GM21360 (cell line): ENCODE data around the gene TBC1D22B.

ENCODE experiments used
- ATAC-seq: cut with Tn5 transposase; IDR thresholded peaks from one replicate; pipeline ENCODE4 v1.9.1; 2021; ENCODE audit warnings: mild to moderate bottlenecking, moderate library complexity; ENCODE audit not compliant: unreplicated experiment

Gene TBC1D22B

GRCh38 chr6:37352384-37352783, 94.8 kb downstream of the TBC1D22B start:
- no peak for ATAC-seq

- peak; percentile 82 for ATAC-seq
Observed at GRCh38 chr6:37353761-37354525, 96.4 kb downstream of the TBC1D22B start, which contains the start of gene RNF8. Gene RNF8, plus strand, starts transcription at chr6:37353983. Its CDS starts 182 bp downstream, at chr6:37354165.

DNA sequence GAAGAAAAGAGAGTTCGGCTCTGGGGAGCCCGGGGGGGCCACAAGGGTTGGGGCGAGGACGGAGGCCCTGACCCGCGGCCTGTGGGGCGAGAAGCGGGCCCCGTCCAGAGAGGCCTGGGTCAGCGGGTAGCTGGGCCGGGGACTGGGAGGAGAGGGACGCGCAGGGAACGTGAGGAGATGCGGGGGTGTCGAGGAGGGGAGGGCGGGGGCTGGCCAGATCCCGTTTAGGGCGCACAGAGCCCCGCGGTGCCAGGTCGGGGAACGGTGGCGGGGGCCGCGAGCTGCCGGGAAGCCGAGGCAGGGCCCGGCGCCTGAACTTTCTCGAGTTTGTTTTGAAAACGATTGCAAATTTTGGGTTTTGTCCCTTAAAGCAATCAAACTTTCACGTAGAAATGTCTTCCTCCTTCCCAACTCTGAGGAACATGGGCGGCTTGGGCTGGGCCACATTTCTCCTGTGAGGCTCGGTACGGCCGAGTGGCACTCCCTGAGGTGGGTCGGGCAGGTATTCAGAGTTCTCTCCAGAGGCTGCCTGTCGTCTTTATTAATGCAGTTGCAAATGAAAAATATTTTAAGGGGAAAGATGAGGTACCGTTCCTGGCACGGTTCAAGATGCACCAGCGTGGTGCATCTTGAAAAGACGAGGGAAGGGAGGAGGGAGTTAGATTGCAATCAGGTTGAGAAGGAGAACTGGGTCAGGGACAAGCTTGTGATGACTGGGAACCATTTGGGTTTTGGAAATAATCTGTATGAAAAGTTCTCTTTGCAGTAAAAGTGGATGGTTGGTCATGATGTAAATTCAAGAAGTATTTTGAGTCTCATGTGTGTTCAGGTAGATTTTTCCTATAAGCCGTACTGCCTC, 97.2 kb downstream of the TBC1D22B start:
- peak; percentile 28 for ATAC-seq

DNA sequence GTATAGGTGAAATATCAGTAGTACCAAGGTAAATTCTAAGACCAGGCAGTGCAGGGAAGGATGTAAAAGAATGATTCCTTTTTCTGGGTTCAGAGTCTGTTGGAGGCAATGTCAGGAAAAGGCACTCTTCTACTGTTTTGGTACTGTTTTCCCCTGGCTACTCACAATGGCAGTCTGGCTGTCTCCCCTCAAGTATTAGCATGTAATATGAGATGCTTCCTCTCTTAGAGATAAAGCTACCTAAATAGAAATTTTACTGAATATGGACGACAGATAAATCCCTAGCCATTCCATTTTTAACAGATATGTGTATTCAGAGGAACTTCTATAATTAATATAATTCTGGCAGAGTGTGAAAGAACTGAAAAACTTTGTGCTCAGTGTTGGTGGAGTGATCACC, 99.7 kb downstream of the TBC1D22B start:
- no peak for ATAC-seq

DNA sequence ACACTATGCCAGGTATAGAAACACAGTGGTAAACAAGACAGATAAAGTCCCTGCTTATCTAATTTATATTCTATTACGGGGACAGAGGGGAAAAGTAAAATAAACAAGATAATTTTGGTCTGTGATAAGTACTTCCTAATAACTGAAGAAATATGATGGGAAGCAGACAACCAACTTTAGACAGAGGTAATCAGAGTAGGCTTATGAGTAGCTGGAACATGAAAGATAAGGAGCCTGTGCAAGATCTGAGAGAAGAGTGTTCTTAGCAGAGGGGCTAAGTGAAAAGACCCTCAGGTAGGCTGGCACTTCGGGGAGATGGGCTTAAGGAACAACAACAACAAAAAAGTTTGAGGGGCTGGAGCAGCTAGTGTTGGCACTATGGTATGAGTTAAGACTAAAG, 100.3 kb downstream of the TBC1D22B start:
- no peak for ATAC-seq

- no peak for ATAC-seq
Observed at GRCh38 chr6:37359039-37359438, 101.5 kb downstream of the TBC1D22B start.

DNA sequence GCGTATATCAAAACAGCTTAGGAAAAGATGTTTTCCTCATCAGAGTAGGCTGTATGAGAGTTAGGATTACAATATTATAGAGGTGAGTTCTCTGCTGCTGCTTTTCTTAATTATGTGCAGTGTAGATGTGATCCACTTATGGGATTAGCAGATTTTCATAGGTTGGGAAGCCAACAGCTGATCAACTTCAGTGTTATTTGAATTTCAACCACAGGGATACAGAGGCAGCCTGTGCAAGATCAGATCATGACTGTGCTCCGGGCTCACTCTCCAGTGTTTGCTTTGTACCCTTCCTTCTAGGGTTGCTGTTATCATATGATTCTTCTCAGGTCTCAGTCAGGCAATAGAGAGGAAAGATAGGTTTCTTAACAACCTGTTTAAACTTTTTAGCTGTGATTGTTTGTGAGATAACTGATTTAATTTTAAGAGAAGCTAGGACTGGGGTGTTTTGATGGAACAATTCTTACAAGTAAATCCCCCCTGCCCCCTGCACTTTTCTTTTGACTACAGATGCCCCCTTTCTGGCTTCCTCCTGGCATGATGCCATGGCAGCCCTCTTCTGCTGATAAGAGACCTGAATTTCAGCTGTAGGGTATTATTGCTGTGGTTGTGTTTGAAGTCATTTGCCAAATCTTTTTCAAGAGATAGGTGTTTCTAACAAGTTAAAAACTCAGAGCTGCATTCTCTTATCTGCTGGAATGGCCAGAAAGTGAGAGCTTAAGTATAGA, 104.7 kb downstream of the TBC1D22B start:
- no peak for ATAC-seq

DNA sequence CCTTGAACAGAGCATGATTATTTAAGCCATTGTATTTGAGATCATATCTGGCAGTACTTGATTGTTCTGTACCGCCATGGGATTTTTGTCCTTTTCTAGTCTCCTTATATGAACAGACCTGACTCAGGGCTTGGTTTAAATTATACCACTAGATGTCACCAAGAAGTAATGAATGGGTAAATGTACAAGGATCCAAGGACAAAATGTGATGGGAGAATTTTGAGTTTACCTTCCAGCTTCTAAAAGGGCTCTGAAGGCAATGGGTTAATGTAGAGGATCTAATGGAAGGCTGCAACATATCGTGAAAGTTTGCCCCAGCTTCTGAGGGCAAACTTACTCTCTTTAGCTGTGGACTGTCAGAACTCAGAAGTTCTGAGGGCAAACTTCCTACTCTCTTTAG, 108.2 kb downstream of the TBC1D22B start:
- ATAC-seq = no peak

- no peak for ATAC-seq
Observed at GRCh38 chr6:37366910-37367309, 109.3 kb downstream of the TBC1D22B start.

- ATAC-seq = no peak
Observed at GRCh38 chr6:37368961-37369320, 111.4 kb downstream of the TBC1D22B start.

DNA sequence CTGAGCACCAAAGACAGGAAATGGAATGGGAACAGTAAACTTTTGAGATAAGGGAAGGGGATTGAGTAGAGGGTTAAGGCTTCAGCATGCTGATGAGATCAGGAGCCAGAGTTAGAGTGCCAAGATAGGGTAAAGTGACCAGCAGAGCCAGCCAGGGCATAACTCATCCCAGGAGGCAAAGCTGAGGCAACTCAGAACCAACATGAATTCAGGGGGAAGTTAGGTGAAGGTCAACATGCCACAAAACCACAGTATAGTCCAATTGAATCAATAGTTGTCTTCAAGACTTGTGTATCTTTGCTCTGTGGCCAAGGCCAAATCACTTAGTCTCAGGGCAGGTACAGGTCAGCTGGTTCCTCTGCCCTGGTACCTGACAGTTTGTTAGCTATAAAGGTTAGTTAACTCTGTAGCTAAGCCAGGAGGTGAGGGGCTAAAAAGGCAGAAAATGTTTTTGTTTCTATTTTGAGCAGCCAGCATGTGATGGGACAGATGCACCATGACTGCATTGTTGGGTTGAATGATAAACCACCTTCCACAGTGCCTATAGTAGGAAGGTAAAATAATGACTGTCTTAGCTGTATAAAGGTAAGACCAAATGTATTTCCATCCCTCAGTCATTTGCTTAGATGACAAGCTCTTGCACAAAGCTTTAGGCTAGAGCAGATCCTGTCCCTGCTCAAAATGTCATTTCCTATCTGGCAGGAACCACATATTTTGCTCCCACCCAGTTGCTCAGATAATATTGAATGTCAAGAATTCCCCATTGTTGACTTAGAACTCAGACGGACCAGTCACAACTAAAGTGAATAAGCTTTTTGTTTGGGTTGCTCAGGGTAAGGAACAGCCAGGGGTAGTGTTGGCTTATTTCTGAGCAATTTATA, 112.0 kb downstream of the TBC1D22B start:
- no peak for ATAC-seq

GRCh38 chr6:37371154-37372083, 113.8 kb downstream of the TBC1D22B start:
- no peak for ATAC-seq

- ATAC-seq = no peak
Observed at GRCh38 chr6:37372116-37372515, 114.5 kb downstream of the TBC1D22B start.

DNA sequence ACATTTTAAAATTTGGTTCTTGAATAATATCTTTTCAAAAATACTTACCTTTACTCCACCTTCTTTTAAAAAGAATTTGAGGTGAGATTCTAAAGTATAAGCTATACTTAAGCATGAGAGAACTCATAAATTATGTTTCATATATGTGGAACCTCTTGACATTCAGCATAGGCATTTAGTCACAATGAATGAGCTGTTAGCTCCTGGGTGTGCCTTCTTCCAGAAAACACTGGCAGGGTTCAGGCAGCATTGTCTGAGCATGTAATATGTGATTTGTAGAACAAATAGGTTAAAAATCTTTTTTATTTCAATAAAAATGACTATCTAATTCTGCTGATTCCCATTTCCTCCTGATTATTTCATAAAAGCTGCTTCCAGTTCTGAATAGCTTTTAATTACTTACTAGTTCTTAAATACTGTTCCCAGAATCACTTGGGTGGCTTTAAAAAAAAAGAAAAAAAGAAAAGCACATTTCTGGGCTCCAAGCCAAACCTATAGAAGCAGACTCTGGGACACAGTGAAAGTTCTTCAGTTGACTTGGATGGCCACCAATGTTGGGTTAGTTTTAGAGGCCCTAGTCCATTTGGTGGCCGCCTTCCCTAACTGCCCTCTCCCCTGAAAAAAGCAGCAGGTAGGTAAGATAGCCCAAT, 116.4 kb downstream of the TBC1D22B start:
- ATAC-seq = no peak

- ATAC-seq = no peak
Observed at GRCh38 chr6:37375376-37375775, 117.8 kb downstream of the TBC1D22B start.

DNA sequence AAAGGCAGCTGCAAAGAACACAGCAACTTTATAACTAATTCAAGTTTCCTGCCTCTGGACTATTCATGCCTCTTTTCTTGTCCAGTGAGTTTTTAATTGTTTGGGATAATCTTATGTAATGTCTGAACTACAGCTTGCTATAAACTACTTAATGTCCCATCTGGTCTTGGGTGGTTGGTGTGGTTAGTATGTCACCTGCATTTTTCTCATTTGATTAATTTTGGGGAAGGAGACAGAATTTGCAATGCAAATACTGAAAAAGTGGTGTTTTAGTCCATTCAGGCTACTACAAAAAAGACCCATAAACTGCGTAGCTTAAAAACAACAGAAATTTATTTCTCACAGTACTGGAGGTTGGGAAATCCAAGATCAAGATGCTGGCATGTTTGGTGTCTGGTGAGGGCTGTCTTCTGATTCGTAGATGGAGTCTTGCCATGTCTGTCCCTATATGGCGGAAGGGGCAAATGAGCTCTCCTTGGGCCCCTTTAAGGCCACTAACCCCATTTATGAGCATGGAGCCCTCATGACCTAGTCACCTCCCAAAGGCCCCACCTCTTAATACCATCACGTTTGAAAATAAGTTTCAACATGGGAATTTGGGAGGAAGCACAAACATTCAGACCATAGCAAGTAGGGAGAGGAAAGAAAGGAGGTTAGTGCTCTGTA, 118.6 kb downstream of the TBC1D22B start:
- ATAC-seq = no peak

DNA sequence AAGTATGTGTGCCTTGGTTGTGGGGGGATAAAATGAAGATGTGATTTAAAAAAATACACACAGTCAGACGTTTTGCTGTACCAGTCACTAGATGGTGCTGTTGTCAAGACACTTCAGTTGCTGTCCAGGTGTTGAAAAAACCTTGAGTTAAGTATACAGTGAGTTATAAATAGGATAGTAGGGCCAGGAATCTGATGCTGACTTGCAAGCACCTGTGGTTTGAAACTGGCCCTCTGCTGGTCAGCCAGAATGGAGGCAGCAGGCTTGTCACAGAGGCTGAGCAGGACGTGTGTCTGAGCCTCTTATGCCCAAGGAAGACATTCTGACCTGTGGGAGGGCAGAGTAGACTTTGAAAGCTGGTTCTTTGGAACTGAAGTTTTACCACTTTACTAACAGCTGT, 124.0 kb downstream of the TBC1D22B start:
- ATAC-seq = no peak
